Measurements from ENCODE around the gene RABEP1.

GRCh38 chr17:5304636-5305035, 22.6 kb downstream of the RABEP1 start:
- TF ChIP-seq GATA3 (IDR thresholded peaks at IDR 0.05; ENCODE audit: low read depth, low read length) (no peak), GATA2 (IDR thresholded peaks at IDR 0.05; ENCODE audit: low read depth, low read length) (no peak)
